DOHH2 (cell line): Measurements from ENCODE around the gene RCL1.

ENCODE experiments used
- EZH2phosphoT487 ChIP-seq: fragments of 200-600 bp; sonication (generic); IDR thresholded peaks from 2 replicates; pipeline ENCODE4 v1.6.1; 2017; ENCODE audit warnings: borderline replicate concordance, mild to moderate bottlenecking, antibody characterized with exemption, low read length, moderate library complexity, mixed read lengths
- TF ChIP-seq, protein P1 (sequence below): fragments of 200-600 bp; sonication (generic); IDR thresholded peaks from one replicate; pipeline ENCODE4 v1.5.1; 2014; ENCODE audit warnings: antibody characterized with exemption, mild to moderate bottlenecking, low read depth, low read length; ENCODE audit not compliant: poor library complexity, severe bottlenecking

DNA sequence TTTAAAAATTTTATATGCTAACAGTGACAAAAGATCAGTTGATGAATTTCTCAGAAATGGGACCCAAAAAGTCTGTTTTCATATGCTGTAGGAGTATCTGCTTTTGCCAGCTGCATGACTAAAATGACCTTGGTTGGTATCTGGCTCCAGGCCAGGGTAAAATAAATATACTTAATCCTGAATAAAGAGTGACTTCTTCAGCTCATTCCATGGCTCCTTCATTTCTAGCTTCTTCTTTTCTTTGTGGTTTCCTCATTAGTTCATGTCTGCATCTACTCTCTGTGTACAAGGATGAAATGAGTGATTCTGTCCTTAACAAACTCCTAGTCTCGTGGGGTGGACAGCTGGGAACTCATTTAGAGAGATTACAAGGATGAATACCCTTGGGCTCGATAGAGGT, 36.0 kb downstream of the RCL1 start:
- TF ChIP-seq, protein P1, sequence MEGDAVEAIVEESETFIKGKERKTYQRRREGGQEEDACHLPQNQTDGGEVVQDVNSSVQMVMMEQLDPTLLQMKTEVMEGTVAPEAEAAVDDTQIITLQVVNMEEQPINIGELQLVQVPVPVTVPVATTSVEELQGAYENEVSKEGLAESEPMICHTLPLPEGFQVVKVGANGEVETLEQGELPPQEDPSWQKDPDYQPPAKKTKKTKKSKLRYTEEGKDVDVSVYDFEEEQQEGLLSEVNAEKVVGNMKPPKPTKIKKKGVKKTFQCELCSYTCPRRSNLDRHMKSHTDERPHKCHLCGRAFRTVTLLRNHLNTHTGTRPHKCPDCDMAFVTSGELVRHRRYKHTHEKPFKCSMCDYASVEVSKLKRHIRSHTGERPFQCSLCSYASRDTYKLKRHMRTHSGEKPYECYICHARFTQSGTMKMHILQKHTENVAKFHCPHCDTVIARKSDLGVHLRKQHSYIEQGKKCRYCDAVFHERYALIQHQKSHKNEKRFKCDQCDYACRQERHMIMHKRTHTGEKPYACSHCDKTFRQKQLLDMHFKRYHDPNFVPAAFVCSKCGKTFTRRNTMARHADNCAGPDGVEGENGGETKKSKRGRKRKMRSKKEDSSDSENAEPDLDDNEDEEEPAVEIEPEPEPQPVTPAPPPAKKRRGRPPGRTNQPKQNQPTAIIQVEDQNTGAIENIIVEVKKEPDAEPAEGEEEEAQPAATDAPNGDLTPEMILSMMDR: no peak
- TF ChIP-seq EZH2phosphoT487: no peak
